Measurements from ENCODE around the gene GFOD2. TPM values are rescaled to one million over a fixed set of nuclear protein-coding genes. Genes with fewer than 3 reads are reported as not detected.

GFOD2 gene
- total and polyA plus RNA-seq, 2 experiments from 2014 or later, result 11.4 to 17.5 TPM

GRCh38 chr16:67652578-67653127 is 66.5 kb downstream of the GFOD2 start:
- Histone ChIP-seq H3K79me2 (ENCODE audit: insufficient read depth) (no peaks in the 10 kb centered on the region), H4K20me1 (ENCODE audit: insufficient read depth) (no peaks in the 10 kb centered on the region), H3K4me1 (ENCODE audit: insufficient read depth) (no peaks in the 10 kb centered on the region), H3K36me3 (ENCODE audit: low read depth) (no peaks in the 10 kb centered on the region), H3K27ac (no peak overlapping the region), H3K9me3 (ENCODE audit: low read depth) (no peaks in the 10 kb centered on the region), H3K9me2 (ENCODE audit: insufficient read depth) (no peaks in the 10 kb centered on the region), H2AFZ (no peak overlapping the region), H3F3A (ENCODE audit: insufficient read depth) (no peaks in the 10 kb centered on the region), H3K4me2 (ENCODE audit: unreplicated experiment) (no peak overlapping the region), H3K4me3 (peak overlapping the region; percentile 61), H3K27me3 (replicated peaks; ENCODE audit: insufficient read depth) (peaks cover 38% of the 10 kb centered on the region), H3K9ac (no peak overlapping the region)
- in situ Hi-C loops (cut with MboI), result no loop called here
- no peak for TF ChIP-seq EZH2 (IDR thresholded peaks at IDR 0.05; ENCODE audit: insufficient read depth, poor library complexity, severe bottlenecking)
- no peak for TF ChIP-seq EZH2phosphoT487 (IDR thresholded peaks at IDR 0.05; ENCODE audit: insufficient read depth, low read depth)
- peak; percentile 64 for DNase-seq
- WGBS, 2 experiments (ENCODE audit: low coverage in 1 of 2, low lambda C conversion rate in 2 of 2, missing lambda C conversion rate in 2 of 2), result 2 to 5% methylated on average over 13 to 24 of the region's 59 CpGs

GRCh38 chr16:67651847-67652246 is 67.3 kb downstream of the GFOD2 start:
- no peak overlapping the region for H3K27ac ChIP-seq
- in situ Hi-C loops (cut with MboI), result no loop called here
- peaks cover 44% of the 10 kb centered on the region for H3K27me3 ChIP-seq (replicated peaks; ENCODE audit: insufficient read depth)
- no peak overlapping the region for H3K9ac ChIP-seq
- no peaks in the 10 kb centered on the region for H3K9me3 ChIP-seq (ENCODE audit: low read depth)
- no peaks in the 10 kb centered on the region for H3K36me3 ChIP-seq (ENCODE audit: low read depth)
- no peak overlapping the region for H3K4me2 ChIP-seq (ENCODE audit: unreplicated experiment)
- H3K79me2 ChIP-seq (ENCODE audit: insufficient read depth), result no peaks in the 10 kb centered on the region
- no peak overlapping the region for H2AFZ ChIP-seq
- TF ChIP-seq EZH2phosphoT487 (IDR thresholded peaks at IDR 0.05; ENCODE audit: insufficient read depth, low read depth) (no peak), EZH2 (IDR thresholded peaks at IDR 0.05; ENCODE audit: insufficient read depth, poor library complexity, severe bottlenecking) (no peak)
- H3K9me2 ChIP-seq (ENCODE audit: insufficient read depth), result no peaks in the 10 kb centered on the region
- H3K4me3 ChIP-seq, result no peak overlapping the region
- H3F3A ChIP-seq (ENCODE audit: insufficient read depth), result no peaks in the 10 kb centered on the region
- DNase-seq, result no peak
- no peaks in the 10 kb centered on the region for H4K20me1 ChIP-seq (ENCODE audit: insufficient read depth)
- no peaks in the 10 kb centered on the region for H3K4me1 ChIP-seq (ENCODE audit: insufficient read depth)
- 94 to 97% methylated on average over 4 of the region's 4 CpGs for WGBS, 2 experiments (ENCODE audit: low coverage in 1 of 2, low lambda C conversion rate in 2 of 2, missing lambda C conversion rate in 2 of 2)

- Histone ChIP-seq H3K79me2 (ENCODE audit: insufficient read depth) (no peaks in the 10 kb centered on the region), H3K9ac (no peak overlapping the region), H3K27ac (no peak overlapping the region), H3K9me3 (ENCODE audit: low read depth) (no peaks in the 10 kb centered on the region), H2AFZ (no peak overlapping the region), H3K4me3 (no peak overlapping the region), H3K9me2 (ENCODE audit: insufficient read depth) (no peaks in the 10 kb centered on the region), H3K36me3 (ENCODE audit: low read depth) (no peaks in the 10 kb centered on the region), H3K27me3 (replicated peaks; ENCODE audit: insufficient read depth) (peaks cover 46% of the 10 kb centered on the region), H4K20me1 (ENCODE audit: insufficient read depth) (no peaks in the 10 kb centered on the region), H3K4me2 (ENCODE audit: unreplicated experiment) (no peak overlapping the region), H3K4me1 (ENCODE audit: insufficient read depth) (no peaks in the 10 kb centered on the region), H3F3A (ENCODE audit: insufficient read depth) (no peaks in the 10 kb centered on the region)
- WGBS, 2 experiments (ENCODE audit: low coverage in 1 of 2, low lambda C conversion rate in 2 of 2, missing lambda C conversion rate in 2 of 2), result 78 to 85% methylated on average over 7 of the region's 7 CpGs
- in situ Hi-C loops (cut with MboI), result no loop called here
- TF ChIP-seq EZH2phosphoT487 (IDR thresholded peaks at IDR 0.05; ENCODE audit: insufficient read depth, low read depth) (no peak), EZH2 (IDR thresholded peaks at IDR 0.05; ENCODE audit: insufficient read depth, poor library complexity, severe bottlenecking) (no peak)
- DNase-seq, result no peak
These were observed 68.1 kb downstream of the GFOD2 start for GRCh38 chr16:67651039-67651438.

GRCh38 chr16:67650023-67650422 is 69.1 kb downstream of the GFOD2 start:
- no peak for DNase-seq
- WGBS, 2 experiments (ENCODE audit: low coverage in 1 of 2, low lambda C conversion rate in 2 of 2, missing lambda C conversion rate in 2 of 2), result 37 to 42% methylated on average over 8 of the region's 8 CpGs
- in situ Hi-C loops (cut with MboI), result no loop called here

More at GRCh38 chr16:67650023-67650422, 69.1 kb downstream of the GFOD2 start:
- Histone ChIP-seq H2AFZ (no peak overlapping the region), H3K27me3 (replicated peaks; ENCODE audit: insufficient read depth) (peaks cover 46% of the 10 kb centered on the region), H4K20me1 (ENCODE audit: insufficient read depth) (no peaks in the 10 kb centered on the region), H3K36me3 (ENCODE audit: low read depth) (no peaks in the 10 kb centered on the region), H3K9me3 (ENCODE audit: low read depth) (no peaks in the 10 kb centered on the region), H3K4me2 (ENCODE audit: unreplicated experiment) (no peak overlapping the region), H3F3A (ENCODE audit: insufficient read depth) (no peaks in the 10 kb centered on the region), H3K4me1 (ENCODE audit: insufficient read depth) (no peaks in the 10 kb centered on the region), H3K79me2 (ENCODE audit: insufficient read depth) (no peaks in the 10 kb centered on the region), H3K9me2 (ENCODE audit: insufficient read depth) (no peaks in the 10 kb centered on the region), H3K4me3 (no peak overlapping the region), H3K27ac (no peak overlapping the region), H3K9ac (no peak overlapping the region)
- TF ChIP-seq EZH2 (IDR thresholded peaks at IDR 0.05; ENCODE audit: insufficient read depth, poor library complexity, severe bottlenecking), result no peak
- TF ChIP-seq EZH2phosphoT487 (IDR thresholded peaks at IDR 0.05; ENCODE audit: insufficient read depth, low read depth), result no peak
